ENCODE measurements around the gene ADAMTS15.
A peak's percentile ranks its signal among the peaks of the same experiment; 100 is the strongest.

The ADAMTS15 gene

GRCh38 chr11:130420478-130421198 lies 27.8 kb upstream of the ADAMTS15 start:
- no peak for DNase-seq

- DNase-seq, result no peak
Measured at GRCh38 chr11:130421199-130421585, 27.3 kb upstream of the ADAMTS15 start.

- no peak for DNase-seq
Measured at GRCh38 chr11:130421697-130422096, 26.7 kb upstream of the ADAMTS15 start.

GRCh38 chr11:130422251-130422995 lies 26.0 kb upstream of the ADAMTS15 start:
- DNase-seq, result no peak

- DNase-seq, result no peak
Measured at GRCh38 chr11:130423541-130424142, 24.8 kb upstream of the ADAMTS15 start.

GRCh38 chr11:130424613-130425140 lies 23.8 kb upstream of the ADAMTS15 start:
- no peak for DNase-seq

- DNase-seq, result no peak
Measured at GRCh38 chr11:130425156-130425555, 23.3 kb upstream of the ADAMTS15 start.

- DNase-seq, result peak in 1 of 2 donors; percentile 48
Measured at GRCh38 chr11:130426223-130426836, 22.1 kb upstream of the ADAMTS15 start.

GRCh38 chr11:130426837-130427341 lies 21.6 kb upstream of the ADAMTS15 start:
- no peak for DNase-seq

GRCh38 chr11:130427581-130428315 lies 20.7 kb upstream of the ADAMTS15 start:
- peak in 1 of 2 donors; percentile 54 for DNase-seq

GRCh38 chr11:130428316-130429119 lies 19.9 kb upstream of the ADAMTS15 start, which contains the start of gene ADAMTS8:
TSS of gene ADAMTS8 (minus strand) at chr11:130428609. CDS start at chr11:130428286, 323 bp downstream.
- DNase-seq, result peak in 1 of 2 donors; percentile 22

GRCh38 chr11:130429120-130429681 lies 19.2 kb upstream of the ADAMTS15 start:
- DNase-seq, result no peak

- DNase-seq, result no peak
Measured at GRCh38 chr11:130429983-130430382, 18.5 kb upstream of the ADAMTS15 start.

GRCh38 chr11:130431331-130431773 lies 17.1 kb upstream of the ADAMTS15 start:
- DNase-seq, result peak; percentile 34 to 55

- DNase-seq, result no peak
Measured at GRCh38 chr11:130431801-130432200, 16.6 kb upstream of the ADAMTS15 start.

- DNase-seq, result no peak
Measured at GRCh38 chr11:130433357-130433756, 15.1 kb upstream of the ADAMTS15 start.

- peak; percentile 71 to 87 for DNase-seq
Measured at GRCh38 chr11:130434521-130435223, 13.8 kb upstream of the ADAMTS15 start.

GRCh38 chr11:130435671-130436070 lies 12.8 kb upstream of the ADAMTS15 start:
- no peak for DNase-seq

- DNase-seq, result no peak
Measured at GRCh38 chr11:130436171-130436570, 12.3 kb upstream of the ADAMTS15 start.

GRCh38 chr11:130437848-130438247 lies 10.6 kb upstream of the ADAMTS15 start:
- DNase-seq, result no peak

All from hippocampal formation (tissue), 2 donors.